Measurements from ENCODE around the gene MB.

DNA sequence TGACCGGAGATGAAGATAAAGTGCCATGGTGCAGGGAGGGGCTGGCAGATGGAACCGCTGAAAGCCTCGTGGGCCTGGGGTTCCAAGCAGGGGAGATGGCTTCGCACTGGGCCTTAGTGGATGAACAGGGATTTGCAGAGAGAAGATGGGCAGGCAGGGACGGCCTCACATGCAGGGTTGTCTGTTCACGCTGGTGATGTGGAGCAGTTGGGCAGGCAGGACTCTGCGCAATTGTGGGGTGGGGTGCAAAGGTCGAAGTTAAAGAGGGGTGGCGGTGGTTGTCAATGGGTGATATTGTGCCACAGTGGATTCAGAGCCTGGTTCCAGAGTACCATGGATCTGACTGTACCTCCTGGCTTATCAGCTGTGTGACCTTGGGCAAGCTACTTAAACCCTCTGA lies 7.9 kb downstream of the MB start:
- TF ChIP-seq, protein P1, sequence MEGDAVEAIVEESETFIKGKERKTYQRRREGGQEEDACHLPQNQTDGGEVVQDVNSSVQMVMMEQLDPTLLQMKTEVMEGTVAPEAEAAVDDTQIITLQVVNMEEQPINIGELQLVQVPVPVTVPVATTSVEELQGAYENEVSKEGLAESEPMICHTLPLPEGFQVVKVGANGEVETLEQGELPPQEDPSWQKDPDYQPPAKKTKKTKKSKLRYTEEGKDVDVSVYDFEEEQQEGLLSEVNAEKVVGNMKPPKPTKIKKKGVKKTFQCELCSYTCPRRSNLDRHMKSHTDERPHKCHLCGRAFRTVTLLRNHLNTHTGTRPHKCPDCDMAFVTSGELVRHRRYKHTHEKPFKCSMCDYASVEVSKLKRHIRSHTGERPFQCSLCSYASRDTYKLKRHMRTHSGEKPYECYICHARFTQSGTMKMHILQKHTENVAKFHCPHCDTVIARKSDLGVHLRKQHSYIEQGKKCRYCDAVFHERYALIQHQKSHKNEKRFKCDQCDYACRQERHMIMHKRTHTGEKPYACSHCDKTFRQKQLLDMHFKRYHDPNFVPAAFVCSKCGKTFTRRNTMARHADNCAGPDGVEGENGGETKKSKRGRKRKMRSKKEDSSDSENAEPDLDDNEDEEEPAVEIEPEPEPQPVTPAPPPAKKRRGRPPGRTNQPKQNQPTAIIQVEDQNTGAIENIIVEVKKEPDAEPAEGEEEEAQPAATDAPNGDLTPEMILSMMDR (IDR thresholded peaks at IDR 0.05 in 4 of 5, conservative IDR thresholded peaks at IDR 0.05 in 1 of 5), result no peak
- TF ChIP-seq POLR2A (IDR thresholded peaks at IDR 0.05), result no peak
